Middle frontal gyrus (tissue), 1 donor: ENCODE data around the gene ADCY10.
A peak's percentile ranks its signal among the peaks of the same experiment; 100 is the strongest.
"Not testable (repeated sequence)": the region's sequence is repeated elsewhere in the genome, so short reads cannot be mapped to it uniquely, and the experiment has no call there.

Source experiments
- DNase-seq: peaks from one replicate; pipeline ENCODE4 v3.0.0-alpha.2; 2015; ENCODE audit warnings: low spot score; ENCODE audit errors: extremely low spot score

The ADCY10 gene

GRCh38 chr1:167860231-167860923, 53.6 kb downstream of the ADCY10 start:
- no peak for DNase-seq

DNA sequence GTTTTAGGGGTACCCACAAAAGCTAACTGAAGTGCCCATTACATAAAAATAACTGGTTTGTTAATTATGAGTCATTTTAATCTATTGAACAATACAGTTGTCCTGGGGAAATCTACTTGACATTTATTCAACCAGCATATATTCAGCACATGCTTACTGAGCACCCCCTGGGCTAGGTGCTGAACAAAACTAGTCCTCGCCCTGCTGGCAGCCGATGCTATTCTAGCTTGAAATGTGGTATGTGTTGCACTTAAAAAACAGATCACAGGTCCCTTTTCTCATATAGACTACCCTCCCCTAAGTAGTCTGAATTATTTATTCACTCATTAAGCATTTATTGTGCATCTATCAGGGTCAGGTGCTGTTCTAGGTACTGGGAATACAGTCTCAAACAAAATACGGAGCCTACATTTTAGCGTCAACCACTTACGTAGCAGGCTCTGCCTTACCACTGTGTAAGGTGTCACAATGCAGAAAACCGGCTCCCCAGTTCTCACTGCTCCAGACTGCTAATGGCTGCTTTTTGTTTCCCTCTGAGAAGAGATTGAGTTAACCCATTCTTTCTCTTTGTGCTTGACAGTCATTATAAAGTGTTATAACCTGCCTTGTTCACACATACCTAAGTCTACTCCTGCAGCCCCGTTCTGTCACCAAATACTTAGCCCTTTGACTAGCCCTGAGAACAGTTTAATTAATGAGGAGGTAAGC, 57.1 kb downstream of the ADCY10 start:
- no peak for DNase-seq

GRCh38 chr1:167854184-167854583, 59.8 kb downstream of the ADCY10 start:
- no peak for DNase-seq

DNA sequence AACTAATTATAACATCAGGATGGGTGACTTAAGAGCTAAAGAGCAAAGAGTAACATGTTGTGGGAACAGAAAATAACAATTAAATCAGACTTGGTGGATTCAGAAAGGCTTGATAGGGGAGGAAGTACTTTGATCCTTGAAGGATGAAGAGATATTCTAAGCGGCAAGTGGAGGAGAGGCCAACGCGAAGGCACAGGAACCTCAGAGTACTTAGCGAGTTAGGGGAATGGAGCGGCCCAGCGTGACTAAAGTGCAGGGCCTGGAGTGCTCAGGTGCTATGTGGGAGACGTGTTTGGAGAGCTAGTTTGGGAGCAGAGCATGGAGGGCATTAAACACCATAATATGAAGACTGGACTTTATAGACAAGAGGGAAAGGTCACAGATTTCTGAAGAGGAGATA, 64.3 kb downstream of the ADCY10 start:
- no peak for DNase-seq

DNA sequence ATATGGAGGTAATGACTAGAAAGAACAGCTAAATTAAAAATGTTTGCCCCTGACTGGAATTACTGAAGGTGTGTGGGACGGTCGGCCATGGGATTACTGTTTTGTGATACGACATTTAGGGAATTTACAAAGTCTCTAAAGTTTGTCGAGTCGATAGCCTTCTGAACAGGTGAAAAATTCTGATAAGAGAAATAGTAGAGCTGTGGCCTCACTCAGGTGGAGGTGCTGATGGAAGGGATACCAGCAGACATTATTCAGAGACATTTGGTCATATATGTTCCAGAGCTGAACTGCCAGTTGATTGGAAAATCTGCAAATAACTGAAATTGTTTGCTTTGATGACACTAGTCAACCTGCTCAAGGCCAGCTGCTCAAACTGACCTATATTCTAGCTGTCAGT, 71.1 kb downstream of the ADCY10 start:
- no peak for DNase-seq

DNA sequence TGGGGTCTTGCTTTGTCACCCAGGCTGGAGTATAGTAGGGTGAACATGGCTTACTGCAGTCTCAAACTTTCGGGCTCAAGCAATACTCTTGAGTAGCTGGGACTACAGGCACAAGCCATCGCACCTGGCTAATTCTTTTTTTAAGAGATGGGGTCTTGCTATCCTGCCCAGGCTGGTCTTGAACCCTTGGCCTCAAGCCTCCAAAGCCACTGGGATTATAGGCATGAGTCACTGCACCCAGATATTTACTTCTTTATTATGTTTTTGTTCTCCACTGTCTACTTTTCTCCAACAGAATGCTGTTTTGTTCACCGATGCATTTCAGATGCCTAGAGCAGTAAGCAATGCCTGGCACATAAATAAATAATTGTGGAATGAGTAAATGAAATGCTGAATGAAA, 72.4 kb downstream of the ADCY10 start:
- DNase-seq, result no peak

DNA sequence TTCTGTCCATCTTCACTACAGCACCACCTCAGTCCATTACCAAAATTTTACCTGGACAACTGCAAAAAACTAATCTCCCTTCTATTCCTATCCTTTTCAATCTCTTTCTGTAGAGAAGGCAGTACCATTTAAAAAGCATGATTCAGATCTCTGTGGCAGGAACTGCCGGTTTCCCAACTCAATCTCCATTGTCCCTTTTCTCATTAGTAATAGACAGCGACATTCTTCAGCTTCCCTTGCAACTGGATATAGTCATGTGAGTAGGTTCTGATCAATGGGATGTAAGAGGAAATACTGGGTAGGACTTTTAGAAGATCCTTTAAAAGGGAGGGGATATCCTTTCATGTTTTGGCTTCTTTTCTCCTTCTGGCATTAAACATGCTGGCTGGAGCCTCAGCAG, 74.9 kb downstream of the ADCY10 start:
- no peak for DNase-seq

- DNase-seq, result no peak
Measured at GRCh38 chr1:167837326-167837725, 76.6 kb downstream of the ADCY10 start.

GRCh38 chr1:167836197-167836596, 77.7 kb downstream of the ADCY10 start:
- DNase-seq, result no peak

- no peak for DNase-seq
Measured at GRCh38 chr1:167833904-167834303, 80.0 kb downstream of the ADCY10 start.

DNA sequence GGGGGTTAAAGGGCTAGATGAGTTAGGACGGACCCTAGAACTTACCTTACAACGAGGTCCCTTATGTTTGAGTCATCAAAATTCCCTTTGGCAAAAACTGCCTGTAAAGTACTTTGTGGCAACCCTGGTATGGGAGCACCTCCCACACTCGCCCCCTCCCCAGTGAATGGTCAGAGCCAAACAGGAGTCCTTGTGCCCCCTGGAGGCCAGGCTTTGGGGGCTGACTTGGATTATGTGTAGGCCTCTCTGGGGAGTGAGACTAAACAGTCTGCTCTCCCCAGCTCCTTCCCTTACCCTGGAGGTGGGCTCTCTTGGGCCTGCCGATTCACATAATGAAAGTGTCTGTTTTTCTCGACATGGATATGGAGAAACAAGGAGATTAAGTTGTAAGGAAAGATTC, 81.2 kb downstream of the ADCY10 start:
- no peak for DNase-seq

DNA sequence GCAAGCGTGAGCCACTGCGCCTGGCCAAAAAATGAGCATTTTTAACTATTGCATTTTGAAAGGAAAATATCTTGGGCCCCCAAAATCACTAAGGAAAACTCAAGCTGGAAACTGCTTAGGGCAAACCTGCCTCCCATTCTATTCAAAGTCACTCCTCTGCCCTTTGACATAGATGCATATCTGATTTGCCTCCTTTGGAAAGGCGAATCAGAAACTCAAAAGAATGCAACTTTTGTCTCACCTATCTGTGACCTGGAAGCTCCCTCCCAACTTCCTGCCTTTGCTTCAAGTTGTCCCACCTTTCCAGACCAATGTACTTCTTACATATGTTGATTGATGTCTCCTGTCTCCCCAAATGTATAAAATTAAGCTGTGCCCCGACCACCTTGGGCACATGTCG, 83.3 kb downstream of the ADCY10 start:
- DNase-seq, result not testable (repeated sequence)

DNA sequence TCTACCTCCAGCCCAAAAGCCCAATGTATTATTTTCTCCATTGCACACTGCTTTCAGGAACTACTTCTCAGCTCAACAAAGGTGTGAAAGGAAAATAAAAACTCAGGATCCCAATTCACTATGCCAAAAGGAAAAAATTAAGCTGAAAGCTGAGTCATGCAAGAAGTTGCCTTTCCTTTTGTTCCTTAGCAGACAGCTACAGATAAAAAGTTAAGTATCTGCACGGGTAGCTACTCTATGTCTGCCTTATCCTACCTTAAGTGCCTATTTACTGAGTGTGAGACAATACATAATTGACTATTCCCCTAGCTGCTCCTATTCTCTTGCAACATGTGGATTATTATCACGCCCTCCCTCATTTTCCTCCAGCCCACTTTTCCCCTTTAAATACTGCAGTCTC, 84.1 kb downstream of the ADCY10 start:
- DNase-seq, result no peak

DNA sequence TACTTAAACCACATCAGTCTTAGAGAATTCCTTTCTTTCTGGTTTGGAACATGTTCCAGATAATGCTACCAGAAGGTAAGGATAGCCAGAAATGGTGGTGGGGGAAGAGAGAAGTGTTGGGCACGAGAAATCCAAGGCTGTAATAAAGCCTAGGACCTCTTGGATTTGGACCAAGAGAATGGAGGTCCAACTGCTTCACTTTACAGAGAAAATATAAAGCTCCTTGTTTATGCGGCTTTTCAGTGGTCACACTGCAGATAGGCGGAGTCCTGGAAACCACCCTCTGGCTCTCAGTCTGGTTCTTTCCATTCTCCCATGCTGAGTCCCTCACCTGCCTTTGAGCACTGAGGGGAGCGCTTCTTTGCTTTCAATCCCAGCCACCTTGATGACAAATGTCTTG, 87.8 kb downstream of the ADCY10 start:
- DNase-seq, result no peak

- no peak for DNase-seq
Measured at GRCh38 chr1:167825419-167826079, 88.4 kb downstream of the ADCY10 start.

GRCh38 chr1:167824163-167824794, 89.7 kb downstream of the ADCY10 start:
- no peak for DNase-seq

- no peak for DNase-seq
Measured at GRCh38 chr1:167821969-167822685, 91.8 kb downstream of the ADCY10 start.

GRCh38 chr1:167821356-167821685, 92.6 kb downstream of the ADCY10 start:
- no peak for DNase-seq

DNA sequence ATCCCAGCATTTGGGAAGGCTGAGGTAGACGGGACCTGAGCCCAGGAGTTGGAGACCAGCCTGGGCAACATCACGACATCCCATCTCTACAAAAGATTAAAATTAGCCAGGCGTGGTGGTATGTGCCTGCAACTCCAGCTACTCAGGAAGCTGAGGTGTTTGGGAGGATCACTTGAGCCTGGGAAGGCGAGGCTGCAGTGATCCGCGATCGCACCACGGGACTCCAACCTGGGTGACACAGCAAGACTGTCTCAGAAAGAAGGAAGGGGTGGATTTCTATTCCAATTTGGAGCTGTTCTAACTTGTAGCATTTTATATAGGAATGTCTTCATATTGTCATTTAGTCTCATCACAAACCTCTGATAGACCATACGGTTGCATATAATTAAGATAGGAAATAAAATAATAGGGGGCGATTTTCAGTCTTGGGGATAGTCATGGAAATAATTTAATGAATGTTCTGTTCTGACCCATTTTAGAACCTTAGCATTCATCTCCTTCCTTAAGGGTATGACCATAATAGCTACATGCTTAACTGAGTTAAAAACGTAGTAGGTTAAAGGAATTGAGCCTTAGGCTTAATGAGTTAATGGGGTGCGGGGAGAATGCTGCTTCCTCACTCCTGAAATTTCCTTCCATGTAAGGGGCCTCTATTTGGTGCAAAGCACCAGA, 93.1 kb downstream of the ADCY10 start:
- DNase-seq, result no peak

- DNase-seq, result peak; percentile 13
Measured at GRCh38 chr1:167819849-167820683, 93.9 kb downstream of the ADCY10 start.
